Left ventricle myocardium inferior (tissue), 1 donor: Measurements from ENCODE around the gene SYCP3. TPM values are rescaled to one million over a fixed set of nuclear protein-coding genes. Genes with fewer than 3 reads are reported as not detected.
"Not testable (repeated sequence)": the region's sequence is repeated elsewhere in the genome, so short reads cannot be mapped to it uniquely, and the experiment has no call there.

ENCODE experiments used
- DNase-seq: peaks from one replicate; pipeline ENCODE4 v3.0.0-alpha.2; 2020
- H3K27ac ChIP-seq: fragments of 200-600 bp; replicated peaks from 2 replicates; pipeline ENCODE4 v1.8.0; 2021
- H3K27me3 ChIP-seq: fragments of 200-600 bp; 2 replicates; pipeline ENCODE4 v1.8.0; 2021; ENCODE audit warnings: low read depth
- H3K36me3 ChIP-seq: fragments of 200-600 bp; 2 replicates; pipeline ENCODE4 v1.8.0; 2021
- H3K4me1 ChIP-seq: fragments of 200-600 bp; 2 replicates; pipeline ENCODE4 v1.8.0; 2021
- H3K4me3 ChIP-seq: fragments of 200-600 bp; 2 replicates; pipeline ENCODE4 v1.8.0; 2021; ENCODE audit warnings: mild to moderate bottlenecking, moderate library complexity
- H3K9me3 ChIP-seq: fragments of 200-600 bp; replicated peaks from 2 replicates; pipeline ENCODE4 v1.8.0; 2021
- CTCF ChIP-seq: fragments of 200-600 bp; IDR thresholded peaks from 2 replicates; pipeline ENCODE4 v1.8.0; 2021; ENCODE audit warnings: antibody characterized with exemption, mild to moderate bottlenecking, borderline replicate concordance
- intact Hi-C: fragments of 100-400 bp; cut with micrococcal nuclease; formaldehyde crosslinking; loops from one replicate; pipeline ENCODE4 v1.11.0; 2022
- total RNA-seq: library from RNA; stranded (reverse); fragmentation: NEBNext Ultra II Directional; extraction: Animal tissue kit (Norgen Biotek cat#: 25700); gene quantifications from one replicate; pipeline ENCODE4 v1.2.1, GENCODE V29; 2021
- donor health status: DM: no; HTN: yes; CAD: no; lungs with severe emphysema.

The SYCP3 gene
- total RNA-seq, 1 donor from 2014 or later: not detected

- TF ChIP-seq CTCF: no peak
- intact Hi-C loops: no loop called here
- Histone ChIP-seq H3K27ac (no peak overlapping the region), H3K9me3 (no peaks in the 10 kb centered on the region), H3K4me1 (peaks cover 37% of the 10 kb centered on the region), H3K27me3 (no peaks in the 10 kb centered on the region), H3K36me3 (no peaks in the 10 kb centered on the region), H3K4me3 (no peak overlapping the region)
- DNase-seq: no peak
Measured at GRCh38 chr12:101694297-101694848, 44.9 kb downstream of the SYCP3 start.

GRCh38 chr12:101691503-101692096 is 47.7 kb downstream of the SYCP3 start:
- intact Hi-C loops: no loop called here
- no peak for TF ChIP-seq CTCF

GRCh38 chr12:101690544-101691098 is 48.6 kb downstream of the SYCP3 start:
- DNase-seq: no peak
- Histone ChIP-seq H3K36me3 (no peaks in the 10 kb centered on the region), H3K27me3 (no peaks in the 10 kb centered on the region), H3K4me3 (no peak overlapping the region), H3K4me1 (peaks cover 10% of the 10 kb centered on the region), H3K9me3 (no peaks in the 10 kb centered on the region), H3K27ac (no peak overlapping the region)
- intact Hi-C loops: no loop called here
- TF ChIP-seq CTCF: no peak

More at GRCh38 chr12:101691503-101692096, 47.7 kb downstream of the SYCP3 start:
- no peak overlapping the region for H3K4me3 ChIP-seq
- H3K27me3 ChIP-seq: no peaks in the 10 kb centered on the region
- no peaks in the 10 kb centered on the region for H3K36me3 ChIP-seq
- H3K4me1 ChIP-seq: peaks cover 14% of the 10 kb centered on the region
- no peak for DNase-seq
- no peaks in the 10 kb centered on the region for H3K9me3 ChIP-seq
- H3K27ac ChIP-seq: no peak overlapping the region

- H3K27ac ChIP-seq: no peak overlapping the region
- TF ChIP-seq CTCF: no peak
- no peaks in the 10 kb centered on the region for H3K9me3 ChIP-seq
- no peaks in the 10 kb centered on the region for H3K36me3 ChIP-seq
- no peak overlapping the region for H3K4me3 ChIP-seq
- H3K27me3 ChIP-seq: no peaks in the 10 kb centered on the region
- intact Hi-C loops: no loop called here
- no peak for DNase-seq
- H3K4me1 ChIP-seq: peaks cover 11% of the 10 kb centered on the region
Measured at GRCh38 chr12:101686176-101686575, 53.1 kb downstream of the SYCP3 start.

- no peak for DNase-seq
- Histone ChIP-seq H3K4me3 (no peak overlapping the region), H3K36me3 (no peaks in the 10 kb centered on the region), H3K27me3 (no peaks in the 10 kb centered on the region), H3K27ac (no peak overlapping the region), H3K4me1 (peaks cover 20% of the 10 kb centered on the region), H3K9me3 (no peaks in the 10 kb centered on the region)
- TF ChIP-seq CTCF: no peak
- intact Hi-C loops: no loop called here
Measured at GRCh38 chr12:101685092-101685491, 54.2 kb downstream of the SYCP3 start.

GRCh38 chr12:101681627-101682026 is 57.6 kb downstream of the SYCP3 start:
- H3K36me3 ChIP-seq, H3K4me3 ChIP-seq, H3K27me3 ChIP-seq, intact Hi-C loops, DNase-seq, H3K27ac ChIP-seq, H3K9me3 ChIP-seq: not testable (repeated sequence)
- H3K4me1 ChIP-seq: peaks cover 26% of the 10 kb centered on the region
